ENCODE results near the gene PCNX4. TPM values are rescaled to one million over a fixed set of nuclear protein-coding genes. Genes with fewer than 3 reads are reported as not detected.
A peak's percentile ranks its signal among the peaks of the same experiment; 100 is the strongest.

PCNX4 gene
- total RNA-seq, 6 donors from 2014 or later, result 35.0 to 75.1 (median 48.7) TPM

DNA sequence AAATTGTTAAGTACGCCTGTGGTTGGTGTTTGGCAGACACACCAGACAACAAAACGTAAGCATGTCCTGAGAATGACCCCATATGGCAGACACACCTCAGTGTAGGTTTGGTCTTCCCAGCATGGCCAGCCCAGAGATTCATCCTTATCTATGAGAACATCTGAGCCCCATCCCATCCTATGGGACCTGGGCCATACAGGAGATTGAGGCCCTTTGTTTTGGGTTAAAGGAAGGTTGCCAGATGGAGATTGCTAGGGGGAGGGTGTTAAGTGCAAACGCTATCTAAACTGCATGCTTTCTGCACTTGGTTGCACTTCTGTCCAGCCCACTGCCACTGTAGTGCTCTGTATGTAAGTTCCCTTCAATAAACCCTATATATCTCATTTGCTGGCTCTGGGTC is 4.1 kb upstream of the PCNX4 start:
- Histone ChIP-seq H3K4me1 (peaks cover 0 to 7% (median 3%) of the 10 kb centered on the region in 4 donors), H3K9me3 (no peaks in the 10 kb centered on the region), H3K36me3 (no peaks in the 10 kb centered on the region), H3K27ac (no peak overlapping the region), H3K27me3 (no peaks in the 10 kb centered on the region), H3K4me3 (no peak overlapping the region)
- DNase-seq (no peak), ATAC-seq (ENCODE audit: low FRiP score in 2 of 2) (no peak)
- TF ChIP-seq POLR2AphosphoS5 (IDR thresholded peaks at IDR 0.05), result no peak
- TF ChIP-seq POLR2A (IDR thresholded peaks at IDR 0.05), result no peak
- no peak for TF ChIP-seq EP300 (IDR thresholded peaks at IDR 0.05)
- TF ChIP-seq, protein P1, sequence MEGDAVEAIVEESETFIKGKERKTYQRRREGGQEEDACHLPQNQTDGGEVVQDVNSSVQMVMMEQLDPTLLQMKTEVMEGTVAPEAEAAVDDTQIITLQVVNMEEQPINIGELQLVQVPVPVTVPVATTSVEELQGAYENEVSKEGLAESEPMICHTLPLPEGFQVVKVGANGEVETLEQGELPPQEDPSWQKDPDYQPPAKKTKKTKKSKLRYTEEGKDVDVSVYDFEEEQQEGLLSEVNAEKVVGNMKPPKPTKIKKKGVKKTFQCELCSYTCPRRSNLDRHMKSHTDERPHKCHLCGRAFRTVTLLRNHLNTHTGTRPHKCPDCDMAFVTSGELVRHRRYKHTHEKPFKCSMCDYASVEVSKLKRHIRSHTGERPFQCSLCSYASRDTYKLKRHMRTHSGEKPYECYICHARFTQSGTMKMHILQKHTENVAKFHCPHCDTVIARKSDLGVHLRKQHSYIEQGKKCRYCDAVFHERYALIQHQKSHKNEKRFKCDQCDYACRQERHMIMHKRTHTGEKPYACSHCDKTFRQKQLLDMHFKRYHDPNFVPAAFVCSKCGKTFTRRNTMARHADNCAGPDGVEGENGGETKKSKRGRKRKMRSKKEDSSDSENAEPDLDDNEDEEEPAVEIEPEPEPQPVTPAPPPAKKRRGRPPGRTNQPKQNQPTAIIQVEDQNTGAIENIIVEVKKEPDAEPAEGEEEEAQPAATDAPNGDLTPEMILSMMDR (IDR thresholded peaks at IDR 0.05), result no peak
- 72 to 86% methylated on average over 3 of the region's 3 CpGs for WGBS, 2 donors

DNA sequence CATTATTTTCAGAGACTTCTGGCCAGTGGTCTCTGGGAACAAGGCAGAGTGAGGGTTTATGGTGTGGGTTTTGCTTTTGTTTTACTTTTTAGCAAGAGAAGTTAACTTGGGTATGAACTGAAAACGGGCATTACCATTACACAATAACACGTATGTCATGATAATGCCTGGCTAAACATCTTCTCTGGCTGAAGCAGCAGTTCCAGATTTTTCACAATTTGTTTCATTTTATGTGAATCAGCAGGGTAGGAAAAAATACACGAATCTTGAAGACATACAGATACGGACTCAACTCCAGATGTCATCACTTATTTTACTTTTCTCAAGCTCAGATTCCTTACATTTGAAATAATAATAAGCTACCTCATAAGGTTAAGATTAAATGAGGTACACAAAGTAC is 2.5 kb upstream of the PCNX4 start:
- ATAC-seq (ENCODE audit: low FRiP score in 2 of 2) (no peak), DNase-seq (no peak)
- Histone ChIP-seq H3K9me3 (no peaks in the 10 kb centered on the region), H3K36me3 (no peaks in the 10 kb centered on the region), H3K27me3 (no peaks in the 10 kb centered on the region), H3K4me1 (peaks cover 14 to 22% (median 17%) of the 10 kb centered on the region in 4 donors), H3K27ac (no peak overlapping the region), H3K4me3 (no peak overlapping the region)
- TF ChIP-seq, protein P1 (IDR thresholded peaks at IDR 0.05), result no peak
- TF ChIP-seq EP300 (IDR thresholded peaks at IDR 0.05) (no peak), POLR2A (IDR thresholded peaks at IDR 0.05) (no peak), POLR2AphosphoS5 (IDR thresholded peaks at IDR 0.05) (no peak)
- 51% methylated on average over 4 of the region's 4 CpGs for WGBS, 2 donors

DNA sequence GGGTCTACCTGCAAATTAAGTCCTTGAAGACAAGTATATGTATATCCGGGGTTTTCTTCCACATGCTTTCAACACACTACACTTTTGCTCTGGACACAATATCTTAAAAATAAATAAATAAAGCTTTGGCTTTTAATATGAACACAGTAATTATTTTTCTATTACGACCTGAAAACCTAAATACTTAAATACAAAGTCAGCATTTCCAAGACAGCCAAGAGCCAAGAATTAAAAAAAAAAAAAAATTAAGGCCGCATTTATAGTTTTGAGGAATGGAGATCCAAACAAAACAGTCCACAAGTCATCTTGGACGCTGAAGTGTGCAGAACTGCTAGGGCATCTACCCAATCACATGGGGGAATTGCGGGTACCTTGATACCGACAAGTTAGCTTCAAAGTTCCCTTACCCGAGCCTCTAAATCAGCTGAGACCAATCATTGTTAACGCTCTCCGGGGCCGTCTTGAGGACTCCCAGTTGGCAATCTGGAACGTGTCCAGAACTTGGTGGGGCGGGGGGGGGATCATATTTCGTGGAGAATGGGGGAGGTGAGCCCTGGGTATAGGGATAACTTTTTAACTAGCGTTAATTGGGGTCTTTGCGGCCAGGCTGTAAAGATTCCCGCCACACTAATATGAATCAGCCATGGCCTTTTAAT is 731 bp upstream of the PCNX4 start:
- 9 to 10% methylated on average over 15 to 16 of the region's 16 CpGs for WGBS, 2 donors
- TF ChIP-seq EP300 (IDR thresholded peaks at IDR 0.05), result no peak

DNA sequence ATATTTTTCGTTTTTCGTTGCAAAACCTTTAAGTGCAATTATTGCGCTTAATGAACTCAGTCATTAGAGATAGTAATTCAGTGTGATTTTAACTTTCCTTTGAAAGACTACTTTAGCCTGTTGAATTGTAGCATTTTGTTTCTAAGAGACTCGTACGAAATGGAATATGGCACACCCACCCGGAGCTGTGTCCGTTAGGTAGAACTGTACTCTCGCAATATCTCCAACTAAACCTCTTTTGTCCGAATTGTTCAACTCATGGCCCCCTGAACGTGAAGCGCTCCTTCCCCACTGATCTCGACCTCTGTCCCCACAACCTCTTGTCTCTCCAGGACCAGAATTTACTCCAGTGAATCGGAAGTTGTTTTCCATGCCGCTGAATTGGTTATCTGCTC is 800 bp downstream of the PCNX4 start:
- 0 to 1% methylated on average over 14 of the region's 14 CpGs for WGBS, 2 donors
- peak in 1 of 2 donors; percentile 30 for ATAC-seq (ENCODE audit: low FRiP score in 2 of 2)

More for the DNA sequence above, 731 bp upstream of the PCNX4 start:
- peak overlapping the region; percentile 2 to 70 (median 58) for H3K4me3 ChIP-seq
- H3K9me3 ChIP-seq, result no peaks in the 10 kb centered on the region
- H3K27ac ChIP-seq, result peak overlapping the region; percentile 96 to 98 (median 96)
- no peaks in the 10 kb centered on the region for H3K36me3 ChIP-seq
- H3K27me3 ChIP-seq, result no peaks in the 10 kb centered on the region
- ATAC-seq (ENCODE audit: low FRiP score in 2 of 2) (peak in 1 of 2 donors; percentile 41), DNase-seq (peak in 1 of 2 donors; percentile 53)
- peaks cover 17 to 28% (median 23%) of the 10 kb centered on the region in 4 donors for H3K4me1 ChIP-seq

DNA sequence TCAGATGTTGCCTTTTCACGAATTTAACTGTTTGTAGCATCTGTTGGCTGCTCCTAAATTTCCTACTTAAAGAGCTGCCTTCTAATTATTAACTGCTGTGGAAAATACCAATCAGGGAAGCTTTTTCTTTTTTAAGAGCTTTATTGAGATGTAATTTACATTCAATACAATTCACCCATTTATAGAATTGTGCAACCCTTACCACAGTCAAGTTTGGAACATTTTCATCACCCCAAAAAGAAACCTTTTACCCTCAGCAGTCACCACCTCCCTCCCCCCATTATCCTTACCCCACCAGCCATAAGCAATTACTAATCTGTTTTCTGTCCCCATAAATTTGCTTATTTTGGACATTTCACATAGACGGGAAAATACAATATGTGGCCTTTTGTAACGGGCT is 1.4 kb downstream of the PCNX4 start:
- Histone ChIP-seq H3K36me3 (peaks cover 0 to 9% (median 1%) of the 10 kb centered on the region in 4 donors), H3K27me3 (no peaks in the 10 kb centered on the region), H3K27ac (peak overlapping the region; percentile 96 to 98 (median 96)), H3K4me3 (peak overlapping the region; percentile 40 to 70 (median 58)), H3K9me3 (no peaks in the 10 kb centered on the region), H3K4me1 (peaks cover 17 to 28% (median 23%) of the 10 kb centered on the region in 4 donors)
- WGBS, 2 donors, result 9 to 16% methylated on average over 3 of the region's 3 CpGs
- DNase-seq (no peak), ATAC-seq (ENCODE audit: low FRiP score in 2 of 2) (no peak)
- TF ChIP-seq POLR2AphosphoS5 (IDR thresholded peaks at IDR 0.05), result no peak
- TF ChIP-seq, protein P1 (IDR thresholded peaks at IDR 0.05), result no peak
- no peak for TF ChIP-seq POLR2A (IDR thresholded peaks at IDR 0.05)
- TF ChIP-seq EP300 (IDR thresholded peaks at IDR 0.05), result no peak

More for the DNA sequence above, 800 bp downstream of the PCNX4 start:
- peak overlapping the region; percentile 96 to 98 (median 96) for H3K27ac ChIP-seq
- peak in 1 of 2 donors; percentile 24 for DNase-seq
- no peaks in the 10 kb centered on the region for H3K27me3 ChIP-seq
- H3K9me3 ChIP-seq, result no peaks in the 10 kb centered on the region
- peaks cover 0 to 4% (median 0%) of the 10 kb centered on the region in 4 donors for H3K36me3 ChIP-seq
- peak overlapping the region; percentile 40 to 70 (median 58) for H3K4me3 ChIP-seq
- H3K4me1 ChIP-seq, result peaks cover 17 to 28% (median 23%) of the 10 kb centered on the region in 4 donors
- TF ChIP-seq, protein P1 (IDR thresholded peaks at IDR 0.05), result no peak
- TF ChIP-seq POLR2A (IDR thresholded peaks at IDR 0.05) (no peak), POLR2AphosphoS5 (IDR thresholded peaks at IDR 0.05) (no peak), EP300 (IDR thresholded peaks at IDR 0.05) (no peak)
